Amygdala (tissue), 56 donors: Measurements from ENCODE around the gene SLC48A1.
A peak's percentile ranks its signal among the peaks of the same experiment; 100 is the strongest.

ENCODE experiments used
- DNase-seq, 56 donors: peaks; one replicate each; lab custom pipeline; 2025; lab: John Stamatoyannopoulos, UW

SLC48A1 gene

GRCh38 chr12:47743311-47743860 is 29.7 kb upstream of the SLC48A1 start:
- no peak for DNase-seq

- no peak for DNase-seq
Observed at GRCh38 chr12:47744005-47744651, 28.9 kb upstream of the SLC48A1 start.

- DNase-seq: no peak
Observed at GRCh38 chr12:47744778-47745436, 28.1 kb upstream of the SLC48A1 start.

- DNase-seq: no peak
Observed at GRCh38 chr12:47745485-47746041, 27.5 kb upstream of the SLC48A1 start.

GRCh38 chr12:47746073-47746472 is 27.0 kb upstream of the SLC48A1 start:
- DNase-seq: no peak

GRCh38 chr12:47746523-47746922 is 26.5 kb upstream of the SLC48A1 start:
- DNase-seq: no peak

GRCh38 chr12:47747126-47747525 is 25.9 kb upstream of the SLC48A1 start:
- no peak for DNase-seq

- DNase-seq: no peak
Observed at GRCh38 chr12:47747596-47748506, 25.2 kb upstream of the SLC48A1 start.

- no peak for DNase-seq
Observed at GRCh38 chr12:47748507-47748828, 24.6 kb upstream of the SLC48A1 start.

GRCh38 chr12:47748899-47749298 is 24.1 kb upstream of the SLC48A1 start:
- DNase-seq: no peak

- DNase-seq: no peak
Observed at GRCh38 chr12:47750229-47750798, 22.7 kb upstream of the SLC48A1 start.

GRCh38 chr12:47750916-47751470 is 22.0 kb upstream of the SLC48A1 start:
- no peak for DNase-seq

- no peak for DNase-seq
Observed at GRCh38 chr12:47751561-47751960, 21.5 kb upstream of the SLC48A1 start.

GRCh38 chr12:47752121-47752520 is 20.9 kb upstream of the SLC48A1 start:
- DNase-seq: no peak

GRCh38 chr12:47752552-47752951 is 20.5 kb upstream of the SLC48A1 start:
- DNase-seq: no peak

- DNase-seq: peak in 25 of 56 donors; percentile 20 to 67 (median 43)
Observed at GRCh38 chr12:47753021-47754001, 19.7 kb upstream of the SLC48A1 start.

- DNase-seq: no peak
Observed at GRCh38 chr12:47754126-47754525, 18.9 kb upstream of the SLC48A1 start.

GRCh38 chr12:47754881-47755280 is 18.2 kb upstream of the SLC48A1 start:
- DNase-seq: peak in 5 of 56 donors; percentile 17 to 44 (median 42)
